PC-3 (cell line): Measurements from ENCODE around the gene ZNF513. TPM values are rescaled to one million over a fixed set of nuclear protein-coding genes. Genes with fewer than 3 reads are reported as not detected.

ENCODE experiments used
- ATAC-seq: fragments of 200-7000 bp; cut with Tn5 transposase; 2 replicates; pipeline ENCODE4 v1.9.1; 2020; ENCODE audit warnings: mild to moderate bottlenecking, moderate library complexity
- BruUV-seq: library from RNA; stranded (reverse); fragments of 400-500 nt; replicated peaks from 2 replicates; lab custom pipeline; 2021; lab: Mats Ljungman, UMichigan
- CTCF ChIA-PET: fragments of 300-600 bp; sonication (Branson Sonifier 250); formaldehyde crosslinking; loops from one replicate; lab custom pipeline; 2022; ENCODE audit warnings: antibody characterized with exemption; lab: Charles Lee
- POLR2A ChIA-PET: fragments of 300-600 bp; sonication (Branson Sonifier 250); formaldehyde crosslinking; loops from one replicate; lab custom pipeline; 2022; ENCODE audit warnings: antibody characterized with exemption; ENCODE audit not compliant: unreplicated experiment; lab: Charles Lee
- DNase-seq: peaks from one replicate; pipeline ENCODE4 v3.0.0-alpha.2; 2015
- H2AFZ ChIP-seq: fragments of 300-600 bp; sonication (generic); 2 replicates; pipeline ENCODE4 v1.6.0; 2016; ENCODE audit warnings: antibody characterized with exemption, low read length
- H3F3A ChIP-seq: fragments of 300-600 bp; sonication (generic); one replicate; pipeline ENCODE4 v1.6.0; 2017; ENCODE audit warnings: antibody characterized with exemption, low read length, control low read depth, mild to moderate bottlenecking; ENCODE audit not compliant: unreplicated experiment
- H3K27ac ChIP-seq: fragments of 300-600 bp; sonication (generic); 2 replicates; pipeline ENCODE4 v1.5.1; 2016; ENCODE audit warnings: mild to moderate bottlenecking, low read length
- H3K27me3 ChIP-seq: fragments of 300-600 bp; sonication (generic); 2 replicates; pipeline ENCODE4 v1.6.1; 2016; ENCODE audit warnings: low read length, mixed read lengths
- H3K36me3 ChIP-seq: fragments of 300-600 bp; sonication (generic); 2 replicates; pipeline ENCODE4 v1.6.1; 2016; ENCODE audit warnings: low read depth, mixed run types, low read length, mixed read lengths
- H3K4me1 ChIP-seq: fragments of 300-600 bp; sonication (generic); 2 replicates; pipeline ENCODE4 v1.5.1; 2016; ENCODE audit warnings: low read length; ENCODE audit not compliant: insufficient read depth
- H3K4me2 ChIP-seq: fragments of 300-600 bp; sonication (generic); 2 replicates; pipeline ENCODE4 v1.6.0; 2016; ENCODE audit warnings: low read length
- H3K4me3 ChIP-seq: fragments of 300-600 bp; sonication (generic); 2 replicates; pipeline ENCODE4 v1.5.1; 2016; ENCODE audit warnings: mild to moderate bottlenecking, low read length, mixed read lengths
- H3K79me2 ChIP-seq: fragments of 300-600 bp; sonication (generic); 2 replicates; pipeline ENCODE4 v1.6.1; 2017; ENCODE audit warnings: low read length, mixed read lengths
- H3K9ac ChIP-seq: fragments of 300-600 bp; sonication (generic); 2 replicates; pipeline ENCODE4 v1.6.0; 2016; ENCODE audit warnings: mild to moderate bottlenecking, low read length
- H3K9me2 ChIP-seq: fragments of 300-600 bp; sonication (generic); replicated peaks from 2 replicates; pipeline ENCODE4 v1.6.1; 2016; ENCODE audit warnings: mixed run types, low read length, mixed read lengths
- H3K9me3 ChIP-seq: fragments of 300-600 bp; sonication (generic); 2 replicates; pipeline ENCODE4 v1.6.1; 2016; ENCODE audit warnings: low read length, mixed read lengths
- H4K20me1 ChIP-seq: fragments of 300-600 bp; sonication (generic); 2 replicates; pipeline ENCODE4 v1.6.1; 2016; ENCODE audit warnings: low read length, mixed read lengths
- EZH2 ChIP-seq: fragments of 300-600 bp; sonication (generic); IDR thresholded peaks from one replicate; pipeline ENCODE4 v1.6.1; 2017; ENCODE audit warnings: antibody characterized with exemption, mild to moderate bottlenecking, low read length; ENCODE audit not compliant: unreplicated experiment
- EZH2phosphoT487 ChIP-seq: fragments of 300-600 bp; sonication (generic); IDR thresholded peaks from 2 replicates; pipeline ENCODE4 v1.6.1; 2018; ENCODE audit warnings: mild to moderate bottlenecking, antibody characterized with exemption, low read length, borderline replicate concordance
- intact Hi-C: fragments of 100-400 bp; cut with micrococcal nuclease; formaldehyde crosslinking; loops from 2 replicates; pipeline ENCODE4 v1.9.0; 2023
- total RNA-seq: library from RNA; depleted of rRNA; stranded (reverse); fragments of >200 nt; gene quantifications from 2 replicates; pipeline ENCODE4 v1.2.3, GENCODE V29; 2014; rRNA removed
- TF ChIP-seq, protein P1 (sequence below): fragments of 300-600 bp; sonication (generic); conservative IDR thresholded peaks from 2 replicates; pipeline ENCODE4 v1.5.1; 2017; ENCODE audit warnings: antibody characterized with exemption, low read depth, mild to moderate bottlenecking, low read length

The ZNF513 gene
- total RNA-seq, 1 experiment from 2014 or later: 7.4 TPM

DNA sequence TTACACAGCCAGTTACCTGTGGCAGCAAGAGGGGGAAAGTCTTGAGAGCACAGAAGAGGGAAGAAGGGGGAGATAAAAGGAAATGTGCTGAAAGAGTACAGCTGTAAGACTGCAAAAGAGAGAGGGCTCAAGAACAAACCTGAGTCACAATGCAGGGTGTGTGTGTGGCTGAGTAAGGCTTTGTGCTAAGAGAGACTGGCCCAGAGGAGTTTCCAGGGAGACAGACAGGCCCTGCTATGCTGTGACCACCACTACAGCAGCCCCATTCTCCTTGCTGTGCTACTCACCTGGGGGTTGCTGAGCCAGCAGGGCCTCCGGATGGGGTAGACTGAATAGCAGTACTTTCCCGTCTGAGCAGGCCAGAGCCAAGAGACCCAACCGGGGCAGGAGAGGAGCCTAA is 45.2 kb downstream of the ZNF513 start:
- Histone ChIP-seq H3K36me3 (peaks cover 58% of the 10 kb centered on the region), H3K4me1 (no peaks in the 10 kb centered on the region), H3K9me2 (no peaks in the 10 kb centered on the region), H3K27me3 (no peaks in the 10 kb centered on the region), H3K79me2 (no peaks in the 10 kb centered on the region), H3K4me3 (no peak overlapping the region), H3K4me2 (no peak overlapping the region), H2AFZ (no peak overlapping the region), H3K9me3 (no peaks in the 10 kb centered on the region), H3K9ac (no peak overlapping the region), H4K20me1 (no peaks in the 10 kb centered on the region), H3F3A (no peaks in the 10 kb centered on the region), H3K27ac (no peak overlapping the region)
- ChIA-PET CTCF (no interaction called here), POLR2A (no interaction called here)
- no peak for TF ChIP-seq EZH2phosphoT487
- no peak for TF ChIP-seq EZH2
- TF ChIP-seq, protein P1, sequence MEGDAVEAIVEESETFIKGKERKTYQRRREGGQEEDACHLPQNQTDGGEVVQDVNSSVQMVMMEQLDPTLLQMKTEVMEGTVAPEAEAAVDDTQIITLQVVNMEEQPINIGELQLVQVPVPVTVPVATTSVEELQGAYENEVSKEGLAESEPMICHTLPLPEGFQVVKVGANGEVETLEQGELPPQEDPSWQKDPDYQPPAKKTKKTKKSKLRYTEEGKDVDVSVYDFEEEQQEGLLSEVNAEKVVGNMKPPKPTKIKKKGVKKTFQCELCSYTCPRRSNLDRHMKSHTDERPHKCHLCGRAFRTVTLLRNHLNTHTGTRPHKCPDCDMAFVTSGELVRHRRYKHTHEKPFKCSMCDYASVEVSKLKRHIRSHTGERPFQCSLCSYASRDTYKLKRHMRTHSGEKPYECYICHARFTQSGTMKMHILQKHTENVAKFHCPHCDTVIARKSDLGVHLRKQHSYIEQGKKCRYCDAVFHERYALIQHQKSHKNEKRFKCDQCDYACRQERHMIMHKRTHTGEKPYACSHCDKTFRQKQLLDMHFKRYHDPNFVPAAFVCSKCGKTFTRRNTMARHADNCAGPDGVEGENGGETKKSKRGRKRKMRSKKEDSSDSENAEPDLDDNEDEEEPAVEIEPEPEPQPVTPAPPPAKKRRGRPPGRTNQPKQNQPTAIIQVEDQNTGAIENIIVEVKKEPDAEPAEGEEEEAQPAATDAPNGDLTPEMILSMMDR: no peak
- no peak for DNase-seq
- no TSS peak for BruUV-seq
- intact Hi-C loops: no loop called here
- ATAC-seq: no peak

Other genes with a start within 250 kb of the ZNF513 start
- 85.6 and 103 TPM in 2 replicates for gene PREB, start 246.1 kb downstream of the ZNF513 start, total RNA-seq
- not detected in 2 replicates for gene PRR30, start 241.3 kb downstream of the ZNF513 start, total RNA-seq
- not detected in 2 replicates for gene TCF23, start 231.7 kb downstream of the ZNF513 start, total RNA-seq
- 111 and 130 TPM in 2 replicates for gene ATRAID, start 168.7 kb downstream of the ZNF513 start, total RNA-seq
- gene SLC5A6, start 168.5 kb downstream of the ZNF513 start, total RNA-seq: 46.0 and 48.1 TPM in 2 replicates
- gene CAD, start 163.4 kb downstream of the ZNF513 start, total RNA-seq: 85.9 and 121 TPM in 2 replicates
- 0.36 TPM in 1 of 2 replicates, not detected in the other for gene SLC30A3, start 117.7 kb downstream of the ZNF513 start, total RNA-seq
- not detected in 2 replicates for gene DNAJC5G, start 105.3 kb downstream of the ZNF513 start, total RNA-seq
- gene TRIM54, start 98.3 kb downstream of the ZNF513 start, total RNA-seq: 0.51 and 1.6 TPM in 2 replicates
- gene UCN, start 72.3 kb downstream of the ZNF513 start, total RNA-seq: 0.52 and 3.6 TPM in 2 replicates
- gene MPV17, start 57.6 kb downstream of the ZNF513 start, total RNA-seq: 41.8 and 59.2 TPM in 2 replicates
- 82.2 and 98.1 TPM in 2 replicates for gene GTF3C2, start 24.0 kb downstream of the ZNF513 start, total RNA-seq
- gene EIF2B4, start 10.4 kb downstream of the ZNF513 start, total RNA-seq: 35.8 and 43.9 TPM in 2 replicates
- gene SNX17, start 10.1 kb downstream of the ZNF513 start, total RNA-seq: 99.6 and 110 TPM in 2 replicates
- 122 and 133 TPM in 2 replicates for gene PPM1G, start 28.9 kb upstream of the ZNF513 start, total RNA-seq
- 66.6 and 69.3 TPM in 2 replicates for gene NRBP1, start 47.9 kb upstream of the ZNF513 start, total RNA-seq
- gene KRTCAP3, start 61.6 kb upstream of the ZNF513 start, total RNA-seq: 0.22 TPM in 1 of 2 replicates, not detected in the other
- 12.8 and 22.9 TPM in 2 replicates for gene IFT172, start 109.0 kb upstream of the ZNF513 start, total RNA-seq
- gene FNDC4, start 114.5 kb upstream of the ZNF513 start, total RNA-seq: 1.7 and 4.7 TPM in 2 replicates
- gene GCKR, start 116.1 kb upstream of the ZNF513 start, total RNA-seq: not detected in 2 replicates
- not detected in 2 replicates for gene ZNF512, start 202.3 kb upstream of the ZNF513 start, total RNA-seq
- gene CCDC121, start 248.3 kb upstream of the ZNF513 start, total RNA-seq: 0.87 and 2.7 TPM in 2 replicates
- 40.9 and 46.8 TPM in 2 replicates for gene GPN1, start 248.3 kb upstream of the ZNF513 start, total RNA-seq